H9 (cell line): Measurements from ENCODE around the gene TSPEAR. TPM values are rescaled to one million over a fixed set of nuclear protein-coding genes. Genes with fewer than 3 reads are reported as not detected.

Experiments used
- DNase-seq: peaks from one replicate; pipeline ENCODE4 v3.0.0-alpha.2; 2017
- H2AFZ ChIP-seq: one replicate; pipeline ENCODE4 v1.6.1; 2013; ENCODE audit warnings: mild to moderate bottlenecking, low read length, control low read depth, moderate library complexity
- H2AK5ac ChIP-seq: 2 replicates; pipeline ENCODE4 v1.6.1; 2013; ENCODE audit warnings: low read length, control low read depth, mixed read lengths; ENCODE audit not compliant: insufficient read length
- H2BK120ac ChIP-seq: one replicate; pipeline ENCODE4 v1.6.1; 2013; ENCODE audit warnings: low read depth, mild to moderate bottlenecking, low read length, control low read depth, inconsistent platforms; ENCODE audit not compliant: poor library complexity, severe bottlenecking
- H2BK12ac ChIP-seq: 2 replicates; pipeline ENCODE4 v1.6.1; 2013; ENCODE audit warnings: low read length, control low read depth, mixed read lengths, low read depth; ENCODE audit not compliant: insufficient read length
- H2BK15ac ChIP-seq: 2 replicates; pipeline ENCODE4 v1.6.1; 2013; ENCODE audit warnings: low read depth, low read length, control low read depth
- H2BK20ac ChIP-seq: one replicate; pipeline ENCODE4 v1.6.1; 2013; ENCODE audit warnings: low read depth, mild to moderate bottlenecking, low read length, control low read depth, inconsistent platforms; ENCODE audit not compliant: poor library complexity, severe bottlenecking
- H2BK5ac ChIP-seq: 2 replicates; pipeline ENCODE4 v1.6.1; 2013; ENCODE audit warnings: low read length, control low read depth, mixed read lengths; ENCODE audit not compliant: insufficient read length
- H3K14ac ChIP-seq: 2 replicates; pipeline ENCODE4 v1.6.1; 2013; ENCODE audit warnings: low read length, control low read depth; ENCODE audit not compliant: insufficient read depth
- H3K18ac ChIP-seq: 2 replicates; pipeline ENCODE4 v1.6.1; 2013; ENCODE audit warnings: low read depth, mild to moderate bottlenecking, mixed read lengths, low read length, control low read depth; ENCODE audit not compliant: insufficient read length
- H3K23ac ChIP-seq: 2 replicates; pipeline ENCODE4 v1.6.1; 2013; ENCODE audit warnings: low read length, control low read depth, mixed read lengths, low read depth; ENCODE audit not compliant: insufficient read length
- H3K23me2 ChIP-seq: 2 replicates; pipeline ENCODE4 v1.6.1; 2013; ENCODE audit warnings: low read depth, mild to moderate bottlenecking, mixed read lengths, low read length, control low read depth; ENCODE audit not compliant: insufficient read length, poor library complexity, severe bottlenecking
- H3K27ac ChIP-seq: 2 replicates; pipeline ENCODE4 v1.5.1; 2013; ENCODE audit warnings: low read length, control low read depth, mixed read lengths, low read depth; ENCODE audit not compliant: insufficient read length
- H3K27me3 ChIP-seq: 2 replicates; pipeline ENCODE4 v1.6.1; 2013; ENCODE audit warnings: low read length, control low read depth, inconsistent platforms; ENCODE audit not compliant: insufficient read depth
- H3K4ac ChIP-seq: 2 replicates; pipeline ENCODE4 v1.6.1; 2013; ENCODE audit warnings: low read depth, mild to moderate bottlenecking, control low read depth, inconsistent platforms, low read length, moderate library complexity
- H3K4me1 ChIP-seq: 2 replicates; pipeline ENCODE4 v1.6.1; 2013; ENCODE audit warnings: low read length, control low read depth, inconsistent platforms; ENCODE audit not compliant: insufficient read depth
- H3K4me2 ChIP-seq: 2 replicates; pipeline ENCODE4 v1.6.1; 2013; ENCODE audit warnings: low read length, control low read depth, mixed read lengths; ENCODE audit not compliant: insufficient read length, insufficient read depth
- H3K56ac ChIP-seq: 2 replicates; pipeline ENCODE4 v1.6.1; 2013; ENCODE audit warnings: low read depth, mild to moderate bottlenecking, mixed read lengths, low read length, control low read depth; ENCODE audit not compliant: insufficient read length
- H3K79me1 ChIP-seq: 2 replicates; pipeline ENCODE4 v1.6.1; 2013; ENCODE audit warnings: low read depth, mild to moderate bottlenecking, moderate library complexity, low read length, control low read depth, inconsistent platforms; ENCODE audit not compliant: insufficient read depth, poor library complexity, severe bottlenecking
- H3K79me2 ChIP-seq: 2 replicates; pipeline ENCODE4 v1.6.1; 2013; ENCODE audit warnings: low read length, control low read depth, inconsistent platforms; ENCODE audit not compliant: insufficient read depth
- H3K9ac ChIP-seq: 2 replicates; pipeline ENCODE4 v1.6.1; 2013; ENCODE audit warnings: low read length, control low read depth, mixed read lengths; ENCODE audit not compliant: insufficient read length; ENCODE audit errors: extremely low read depth
- H3K9me3 ChIP-seq: one replicate; pipeline ENCODE4 v1.6.1; 2013; ENCODE audit warnings: low read depth, low read length, inconsistent platforms; ENCODE audit not compliant: control insufficient read depth
- H3T11ph ChIP-seq: one replicate; pipeline ENCODE4 v1.6.1; 2013; ENCODE audit warnings: mild to moderate bottlenecking, low read length, control low read depth, inconsistent platforms
- H4K20me1 ChIP-seq: one replicate; pipeline ENCODE4 v1.6.1; 2013; ENCODE audit not compliant: control insufficient read depth, insufficient read length, insufficient read depth
- H4K5ac ChIP-seq: 2 replicates; pipeline ENCODE4 v1.6.1; 2013; ENCODE audit warnings: low read depth, mild to moderate bottlenecking, mixed read lengths, low read length, control low read depth; ENCODE audit not compliant: insufficient read length
- H4K8ac ChIP-seq: replicated peaks from 2 replicates; pipeline ENCODE4 v1.6.1; 2013; ENCODE audit warnings: low read length, control low read depth, mixed read lengths, low read depth; ENCODE audit not compliant: insufficient read length
- H4K91ac ChIP-seq: 2 replicates; pipeline ENCODE4 v1.6.1; 2013; ENCODE audit warnings: low read depth, mild to moderate bottlenecking, moderate library complexity, mixed read lengths, low read length, control low read depth; ENCODE audit not compliant: insufficient read length
- H3K27ac Mint-ChIP-seq, 3 experiments: 2 replicates in 2 of 3; 3 replicates in 1 of 3; pipeline ENCODE4 v1.8.0; 2020 to 2021; ENCODE audit warnings: mixed read lengths in 3 of 3, mild to moderate bottlenecking in 1 of 3, moderate library complexity in 1 of 3
- H3K27me3 Mint-ChIP-seq: 2 replicates; pipeline ENCODE4 v1.8.0; 2021; ENCODE audit warnings: low read depth, mild to moderate bottlenecking, moderate library complexity, mixed read lengths
- H3K36me3 Mint-ChIP-seq, 3 experiments: 2 replicates in 2 of 3; 3 replicates in 1 of 3; pipeline ENCODE4 v1.8.0; 2020 to 2021; ENCODE audit warnings: low read depth in 3 of 3, mixed read lengths in 3 of 3; ENCODE audit not compliant: insufficient read depth in 1 of 3
- H3K4me1 Mint-ChIP-seq, 2 experiments: 2 replicates each; pipeline ENCODE4 v1.8.0; 2020; ENCODE audit warnings: mixed read lengths in 2 of 2
- H3K4me3 Mint-ChIP-seq, 2 experiments: 2 replicates in 1 of 2; 3 replicates in 1 of 2; pipeline ENCODE4 v1.8.0; 2020 to 2021; ENCODE audit warnings: mild to moderate bottlenecking in 2 of 2, mixed read lengths in 2 of 2, moderate library complexity in 1 of 2
- H3K9me3 Mint-ChIP-seq, 2 experiments: 2 replicates in 1 of 2; 3 replicates in 1 of 2; pipeline ENCODE4 v1.8.0; 2020; ENCODE audit warnings: mild to moderate bottlenecking in 2 of 2, mixed read lengths in 2 of 2, moderate library complexity in 1 of 2
- WGBS: extraction: QIAGEN DNeasy Blood & Tissue Kit; methylation state at CpG from one replicate; pipeline ENCODE4 v1.1.7; 2013; ENCODE audit warnings: missing lambda C conversion rate, low lambda C conversion rate, mixed read lengths; ENCODE audit not compliant: insufficient read length; ENCODE audit errors: extremely low coverage; 5-methylcytosine and 5-hydroxymethylcytosine counted together
- total RNA-seq: library from RNA; stranded (reverse); gene quantifications from 2 replicates; pipeline ENCODE4 v1.2.1, GENCODE V29; 2021
- TF ChIP-seq, protein P1 (sequence below): fragments of 200-600 bp; sonication (generic); conservative IDR thresholded peaks from 3 replicates; pipeline ENCODE4 v1.8.0; 2021; ENCODE audit warnings: antibody characterized with exemption, mild to moderate bottlenecking

Gene TSPEAR
- total RNA-seq, 1 experiment from 2014 or later: 1.3 TPM

DNA sequence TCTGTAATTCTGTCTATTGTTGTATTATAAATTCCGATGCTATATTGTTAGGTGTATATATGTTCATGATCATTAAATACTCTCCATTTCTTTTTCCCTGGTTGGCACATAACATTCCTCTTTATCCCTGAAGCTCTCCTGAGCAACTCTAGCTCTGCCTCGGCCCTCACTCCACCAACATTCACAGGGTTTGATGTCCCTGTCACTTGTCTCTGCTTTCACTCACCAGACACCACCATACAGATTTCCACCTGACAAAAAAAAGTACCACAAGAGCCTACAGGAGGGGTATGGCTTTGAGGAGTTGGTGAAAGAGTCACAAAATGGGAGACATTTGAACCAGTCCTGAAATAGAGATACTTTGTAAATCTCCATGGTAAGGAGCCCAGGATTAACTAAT lies 8.8 kb upstream of the TSPEAR start:
- no peak overlapping the region for H3K4me2 ChIP-seq
- H2AFZ ChIP-seq: no peak overlapping the region
- H2BK5ac ChIP-seq: no peak overlapping the region
- DNase-seq: peak; percentile 3
- H2BK12ac ChIP-seq: no peak overlapping the region
- TF ChIP-seq, protein P1, sequence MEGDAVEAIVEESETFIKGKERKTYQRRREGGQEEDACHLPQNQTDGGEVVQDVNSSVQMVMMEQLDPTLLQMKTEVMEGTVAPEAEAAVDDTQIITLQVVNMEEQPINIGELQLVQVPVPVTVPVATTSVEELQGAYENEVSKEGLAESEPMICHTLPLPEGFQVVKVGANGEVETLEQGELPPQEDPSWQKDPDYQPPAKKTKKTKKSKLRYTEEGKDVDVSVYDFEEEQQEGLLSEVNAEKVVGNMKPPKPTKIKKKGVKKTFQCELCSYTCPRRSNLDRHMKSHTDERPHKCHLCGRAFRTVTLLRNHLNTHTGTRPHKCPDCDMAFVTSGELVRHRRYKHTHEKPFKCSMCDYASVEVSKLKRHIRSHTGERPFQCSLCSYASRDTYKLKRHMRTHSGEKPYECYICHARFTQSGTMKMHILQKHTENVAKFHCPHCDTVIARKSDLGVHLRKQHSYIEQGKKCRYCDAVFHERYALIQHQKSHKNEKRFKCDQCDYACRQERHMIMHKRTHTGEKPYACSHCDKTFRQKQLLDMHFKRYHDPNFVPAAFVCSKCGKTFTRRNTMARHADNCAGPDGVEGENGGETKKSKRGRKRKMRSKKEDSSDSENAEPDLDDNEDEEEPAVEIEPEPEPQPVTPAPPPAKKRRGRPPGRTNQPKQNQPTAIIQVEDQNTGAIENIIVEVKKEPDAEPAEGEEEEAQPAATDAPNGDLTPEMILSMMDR: no peak
- H3T11ph ChIP-seq: no peak overlapping the region
- no peak overlapping the region for H3K27ac ChIP-seq
- no peaks in the 10 kb centered on the region for H3K9me3 ChIP-seq
- no peak overlapping the region for H2AK5ac ChIP-seq
- no peak overlapping the region for H3K18ac ChIP-seq
- H3K79me1 ChIP-seq: no peaks in the 10 kb centered on the region
- no peak overlapping the region for H2BK20ac ChIP-seq
- H4K91ac ChIP-seq: no peak overlapping the region
- H3K14ac ChIP-seq: no peak overlapping the region
- Mint-ChIP-seq H3K4me3 (no peak overlapping the region), H3K9me3 (peaks cover 0 to 4% of the 10 kb centered on the region in 2 experiments; a peak in 2 of 5 replicates), H3K27me3 (peaks cover 26% of the 10 kb centered on the region), H3K27ac (no peak overlapping the region), H3K36me3 (no peaks in the 10 kb centered on the region; a peak in 1 of 7 replicates), H3K4me1 (peaks cover 24 to 28% of the 10 kb centered on the region in 2 experiments)
- H3K79me2 ChIP-seq: no peaks in the 10 kb centered on the region
- no peak overlapping the region for H4K5ac ChIP-seq
- no peaks in the 10 kb centered on the region for H3K23me2 ChIP-seq
- H3K27me3 ChIP-seq: no peaks in the 10 kb centered on the region; the same call in 1 of the 2 replicates
- H3K4me1 ChIP-seq: no peaks in the 10 kb centered on the region
- H2BK120ac ChIP-seq: no peak overlapping the region
- no peaks in the 10 kb centered on the region for H4K20me1 ChIP-seq
- no peak overlapping the region for H3K9ac ChIP-seq
- no peak overlapping the region for H3K56ac ChIP-seq
- WGBS: no CpG with 5 or more reads among the region's 2 CpGs
- H2BK15ac ChIP-seq: no peak overlapping the region
- H3K23ac ChIP-seq: no peak overlapping the region
- no peak overlapping the region for H3K4ac ChIP-seq
- no peak overlapping the region for H4K8ac ChIP-seq
